Measurements from ENCODE around the gene DLG5. TPM values are rescaled to one million over a fixed set of nuclear protein-coding genes. Genes with fewer than 3 reads are reported as not detected.

The DLG5 gene
- total and polyA plus RNA-seq, 2 donors (not counting 1 experiment from before 2014, with no cell fraction given) = 0.51 to 0.54 TPM

- H3K9me3 Mint-ChIP-seq (ENCODE audit: insufficient read depth) = peaks cover 24% of the 10 kb centered on the region
- no peak overlapping the region for H2AFZ ChIP-seq (ENCODE audit: insufficient read depth, low read depth, low read length, poor library complexity, severe bottlenecking)
- no peaks in the 10 kb centered on the region for H3K79me2 ChIP-seq (ENCODE audit: control insufficient read depth, insufficient read depth, low read length)
- ChIA-PET POLR2A (no interaction called here), CTCF (no interaction called here)
- H3K4me3 ChIP-seq (ENCODE audit: control extremely low read depth in 1 of 5, extremely low read depth in 1 of 5, insufficient read depth in 1 of 5, low read depth in 2 of 5, low read length in 4 of 5) = no peak overlapping the region
- H3K36me3 ChIP-seq (replicated peaks in 1 of 2; ENCODE audit: control extremely low read depth in 1 of 2, control insufficient read depth in 1 of 2, extremely low read depth in 1 of 2, insufficient read depth in 2 of 2, low read length in 1 of 2) = no peaks in the 10 kb centered on the region
- H3K9me3 ChIP-seq (ENCODE audit: control extremely low read depth in 1 of 3, control insufficient read depth in 2 of 3, insufficient read depth in 1 of 3, low read length in 2 of 3) = peaks cover 0 to 6% (median 6%) of the 10 kb centered on the region in 3 donors
- H3K9ac ChIP-seq (ENCODE audit: low read length) = no peak overlapping the region
- no peak for TF ChIP-seq CTCF (IDR thresholded peaks at IDR 0.05)
- TF ChIP-seq EZH2 (IDR thresholded peaks at IDR 0.05; ENCODE audit: borderline replicate concordance, insufficient read depth, low read depth, low read length, poor library complexity, severe bottlenecking) = no peak
- ATAC-seq (ENCODE audit: low read depth) = no peak
- no peak overlapping the region for H3K27ac ChIP-seq (ENCODE audit: low read length in 2 of 2)
- H4K20me1 ChIP-seq (ENCODE audit: control insufficient read depth, insufficient read depth, low read length, poor library complexity, severe bottlenecking) = no peaks in the 10 kb centered on the region
- H3K27me3 Mint-ChIP-seq = peaks cover 24% of the 10 kb centered on the region
- H3K27me3 ChIP-seq (replicated peaks in 1 of 4; ENCODE audit: control extremely low read depth in 1 of 4, control insufficient read depth in 3 of 4, insufficient read depth in 4 of 4, low read length in 3 of 4) = peaks cover 0 to 1% (median 0%) of the 10 kb centered on the region in 4 experiments
- H3K4me1 ChIP-seq (ENCODE audit: control insufficient read depth in 2 of 2, insufficient read depth in 2 of 2, low read length in 2 of 2) = no peaks in the 10 kb centered on the region
- H3K4me1 Mint-ChIP-seq = no peaks in the 10 kb centered on the region
- no peak overlapping the region for H3K4me2 ChIP-seq (replicated peaks; ENCODE audit: low read depth, low read length, poor library complexity, severe bottlenecking)
- no peak for DNase-seq
- no peak overlapping the region for H3K4me3 Mint-ChIP-seq
- no peak overlapping the region for H3K27ac Mint-ChIP-seq
- 100% methylated on average over 1 of the region's 2 CpGs for WGBS (ENCODE audit: insufficient coverage)
- intact Hi-C loops (cut with micrococcal nuclease) = no loop called here
These were observed 184.8 kb downstream of the DLG5 start for GRCh38 chr10:77741746-77742145.

Small RNAs within 50 kb of the gene (small RNA-seq; reads per million reads assigned to genes)
- gene RF00017 (ENCODE audit: insufficient read length, low read depth, low replicate concordance) = not detected
- not detected for gene RN7SL284P (ENCODE audit: insufficient read length, low read depth, low replicate concordance)
- not detected for gene RNU6-1266P (ENCODE audit: insufficient read length, low read depth, low replicate concordance)

Other genes with a start within 250 kb of the DLG5 start
- gene POLR3A, start 102.8 kb upstream of the DLG5 start, total RNA-seq = 18.3 and 18.4 TPM in 2 replicates
- 5.4 and 6.4 TPM in 2 replicates for gene POLR3A, start 102.8 kb upstream of the DLG5 start, polyA plus RNA-seq
- 1,206 and 1,249 TPM in 2 replicates for gene RPS24, start 107.1 kb upstream of the DLG5 start, total RNA-seq
- gene RPS24, start 107.1 kb upstream of the DLG5 start, polyA plus RNA-seq = 1,988 and 2,320 TPM in 2 replicates